Body of pancreas (tissue), 4 donors: Measurements from ENCODE around the gene CRIM1. TPM values are rescaled to one million over a fixed set of nuclear protein-coding genes. Genes with fewer than 3 reads are reported as not detected.

Source experiments
- ATAC-seq: fragments of 150-250 bp; one replicate; pipeline ENCODE4 v1.9.1; 2016
- DNase-seq, 4 donors: peaks; one replicate each; pipeline ENCODE4 v3.0.0-alpha.2; 2019
- H3K27ac ChIP-seq, 4 donors: fragments of 200-600 bp; sonication (generic); 1 replicate in 3 of 4; 2 replicates in 1 of 4; pipeline versions ENCODE4 v1.5.1 to v1.6.1; 2016 to 2019; ENCODE audit warnings: mild to moderate bottlenecking in 1 of 4, mixed read lengths in 1 of 4, moderate library complexity in 1 of 4
- H3K27me3 ChIP-seq, 2 donors: fragments of 200-600 bp; sonication (generic); one replicate each; pipeline ENCODE4 v1.6.0; 2016; ENCODE audit warnings: mild to moderate bottlenecking in 1 of 2
- H3K36me3 ChIP-seq, 2 donors: fragments of 200-600 bp; sonication (generic); replicated peaks in 1 of 2; 2 replicates each; pipeline ENCODE4 v1.5.1; 2016; ENCODE audit warnings: low read depth in 2 of 2; ENCODE audit not compliant: insufficient read depth in 1 of 2
- H3K4me1 ChIP-seq: fragments of 200-600 bp; sonication (generic); one replicate; pipeline ENCODE4 v1.6.0; 2016
- H3K4me3 ChIP-seq, 2 donors: fragments of 200-600 bp; sonication (generic); 1 replicate in 1 of 2; 2 replicates in 1 of 2; pipeline ENCODE4 v1.5.1; 2016 to 2019
- H3K9me3 ChIP-seq, 3 donors: fragments of 200-600 bp; sonication (generic); 1 replicate in 2 of 3; 2 replicates in 1 of 3; pipeline ENCODE4 v1.5.1; 2016
- POLR2A ChIP-seq, 3 donors: fragments of 450-650 bp; IDR thresholded peaks; one replicate each; pipeline ENCODE4 v1.6.1; 2016; ENCODE audit warnings: antibody characterized with exemption in 3 of 3, mild to moderate bottlenecking in 2 of 3
- WGBS, 2 donors: methylation state at CpG; one replicate each; pipeline ENCODE4 v1.1.5; 2017; 5-methylcytosine and 5-hydroxymethylcytosine counted together
- intact Hi-C: fragments of 100-400 bp; cut with DNase I; formaldehyde crosslinking; loops from one replicate; pipeline ENCODE4 v1.15.1; 2023
- total RNA-seq, 2 donors: library from RNA; depleted of rRNA; stranded (reverse); fragments of >200 nt; gene quantifications; one replicate each; pipeline ENCODE4 v1.1.0, GENCODE V29; 2016
- TF ChIP-seq, protein P1 (sequence below), 7 experiments: fragments of 450-650 bp in 4 of 7; fragments of 200-600 bp in 3 of 7; sonication (generic) in 3 of 7; IDR thresholded peaks; one replicate each; pipeline ENCODE4 v1.5.1; 2016 to 2019; ENCODE audit warnings: antibody characterized with exemption in 7 of 7

CRIM1 gene
- total RNA-seq, 2 donors from 2014 or later: 41.5 to 64.6 TPM

GRCh38 chr2:36565712-36566111 lies 210.1 kb downstream of the CRIM1 start:
- TF ChIP-seq, protein P1, sequence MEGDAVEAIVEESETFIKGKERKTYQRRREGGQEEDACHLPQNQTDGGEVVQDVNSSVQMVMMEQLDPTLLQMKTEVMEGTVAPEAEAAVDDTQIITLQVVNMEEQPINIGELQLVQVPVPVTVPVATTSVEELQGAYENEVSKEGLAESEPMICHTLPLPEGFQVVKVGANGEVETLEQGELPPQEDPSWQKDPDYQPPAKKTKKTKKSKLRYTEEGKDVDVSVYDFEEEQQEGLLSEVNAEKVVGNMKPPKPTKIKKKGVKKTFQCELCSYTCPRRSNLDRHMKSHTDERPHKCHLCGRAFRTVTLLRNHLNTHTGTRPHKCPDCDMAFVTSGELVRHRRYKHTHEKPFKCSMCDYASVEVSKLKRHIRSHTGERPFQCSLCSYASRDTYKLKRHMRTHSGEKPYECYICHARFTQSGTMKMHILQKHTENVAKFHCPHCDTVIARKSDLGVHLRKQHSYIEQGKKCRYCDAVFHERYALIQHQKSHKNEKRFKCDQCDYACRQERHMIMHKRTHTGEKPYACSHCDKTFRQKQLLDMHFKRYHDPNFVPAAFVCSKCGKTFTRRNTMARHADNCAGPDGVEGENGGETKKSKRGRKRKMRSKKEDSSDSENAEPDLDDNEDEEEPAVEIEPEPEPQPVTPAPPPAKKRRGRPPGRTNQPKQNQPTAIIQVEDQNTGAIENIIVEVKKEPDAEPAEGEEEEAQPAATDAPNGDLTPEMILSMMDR (IDR thresholded peaks at IDR 0.05): no peak
- no peak for TF ChIP-seq POLR2A (IDR thresholded peaks at IDR 0.05)
- DNase-seq: no peak
- intact Hi-C loops: no loop called here
- no peak overlapping the region for H3K4me3 ChIP-seq
- no peak overlapping the region for H3K27ac ChIP-seq
- no peaks in the 10 kb centered on the region for H3K27me3 ChIP-seq
- no peaks in the 10 kb centered on the region for H3K9me3 ChIP-seq
- no peaks in the 10 kb centered on the region for H3K36me3 ChIP-seq
- ATAC-seq: no peak
- WGBS, 2 donors: 89 to 94% methylated on average over 4 of the region's 4 CpGs
- H3K4me1 ChIP-seq: peaks cover 23% of the 10 kb centered on the region

DNA sequence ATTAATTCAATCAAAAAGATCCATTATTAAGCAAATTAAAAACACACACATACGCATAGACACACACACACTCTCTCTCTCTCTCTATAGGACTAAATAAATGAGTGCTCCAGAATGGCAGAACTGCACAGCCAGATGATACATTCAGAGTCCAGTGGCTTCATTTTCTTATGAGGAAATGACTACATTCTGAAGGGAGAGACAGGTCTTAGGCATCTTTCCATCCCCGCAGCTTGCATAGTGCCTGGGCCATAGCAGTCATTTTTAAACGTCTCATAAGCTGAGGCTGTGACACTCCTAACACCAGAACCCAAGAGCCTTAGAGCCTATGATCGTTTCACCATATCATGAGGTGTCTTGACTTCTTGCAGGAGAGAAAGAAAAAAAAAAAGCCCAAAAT lies 211.3 kb downstream of the CRIM1 start:
- TF ChIP-seq, protein P1 (IDR thresholded peaks at IDR 0.05): no peak
- TF ChIP-seq POLR2A (IDR thresholded peaks at IDR 0.05): no peak
- DNase-seq (no peak), ATAC-seq (no peak)
- Histone ChIP-seq H3K4me1 (peaks cover 23% of the 10 kb centered on the region), H3K36me3 (no peaks in the 10 kb centered on the region), H3K9me3 (no peaks in the 10 kb centered on the region), H3K27ac (no peak overlapping the region), H3K4me3 (no peak overlapping the region), H3K27me3 (no peaks in the 10 kb centered on the region)
- intact Hi-C loops: no loop called here
- 90% methylated on average over 4 of the region's 4 CpGs for WGBS, 2 donors

DNA sequence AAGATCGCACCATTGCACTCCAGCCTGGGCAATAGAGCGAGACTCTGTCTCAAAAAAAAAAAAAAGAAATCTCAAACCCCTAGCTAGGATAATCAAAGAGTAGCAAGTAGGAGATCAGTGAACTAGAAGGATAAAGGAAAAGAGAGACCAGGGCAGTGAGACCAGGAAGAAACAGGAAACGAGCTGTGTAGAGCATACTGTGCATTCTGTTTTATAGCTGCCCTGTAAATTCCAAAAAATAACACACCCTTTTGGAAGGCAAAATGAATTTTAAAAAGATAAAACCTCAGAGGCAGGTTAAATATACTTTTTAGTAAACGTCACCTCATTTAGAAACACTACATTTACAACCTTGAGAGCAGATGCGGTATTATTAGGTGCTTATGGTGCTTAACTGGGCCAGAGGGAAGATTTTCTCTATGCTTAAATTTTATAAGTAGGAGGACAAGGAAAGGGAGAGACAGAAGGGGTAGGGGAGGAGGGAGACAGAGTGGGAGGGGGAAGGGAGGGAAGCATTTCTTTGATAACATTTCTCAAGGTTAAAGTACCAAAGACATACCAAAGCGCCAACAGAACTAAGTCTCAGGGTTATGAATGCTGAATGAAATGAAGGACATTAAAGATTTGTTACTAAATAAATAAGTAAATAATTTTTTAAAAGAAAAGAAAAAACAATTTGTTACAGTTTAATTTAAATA lies 212.3 kb downstream of the CRIM1 start:
- Histone ChIP-seq H3K9me3 (no peaks in the 10 kb centered on the region), H3K36me3 (no peaks in the 10 kb centered on the region), H3K4me1 (peaks cover 23% of the 10 kb centered on the region), H3K4me3 (no peak overlapping the region), H3K27me3 (no peaks in the 10 kb centered on the region), H3K27ac (peak overlapping the region in 3 of 4 donors; percentile 28 to 51 (median 33))
- ATAC-seq: no peak
- intact Hi-C loops: no loop called here
- DNase-seq: no peak
- TF ChIP-seq POLR2A (IDR thresholded peaks at IDR 0.05): no peak
- TF ChIP-seq, protein P1 (IDR thresholded peaks at IDR 0.05): no peak
- WGBS, 2 donors: 88 to 89% methylated on average over 6 of the region's 6 CpGs

GRCh38 chr2:36568516-36569246 lies 213.1 kb downstream of the CRIM1 start:
- Histone ChIP-seq H3K4me1 (peaks cover 18% of the 10 kb centered on the region), H3K9me3 (no peaks in the 10 kb centered on the region), H3K27me3 (no peaks in the 10 kb centered on the region), H3K27ac (peak overlapping the region in 3 of 4 donors; percentile 33 to 51 (median 45)), H3K36me3 (no peaks in the 10 kb centered on the region), H3K4me3 (no peak overlapping the region)
- no peak for TF ChIP-seq POLR2A (IDR thresholded peaks at IDR 0.05)
- TF ChIP-seq, protein P1 (IDR thresholded peaks at IDR 0.05): no peak
- peak; percentile 40 for ATAC-seq
- intact Hi-C loops: no loop called here
- no peak for DNase-seq
- 47 to 64% methylated on average over 6 of the region's 6 CpGs for WGBS, 2 donors
